Endothelial cell of umbilical vein (primary cell): ENCODE data around the gene MCU.

Experiments used
- CTCF ChIP-seq, 2 donors: IDR thresholded peaks; 1 replicate in 1 of 2; 2 replicates in 1 of 2; pipeline ENCODE4 v1.5.1; 2011; ENCODE audit warnings: low read length in 2 of 2, mild to moderate bottlenecking in 2 of 2, moderate library complexity in 2 of 2, control low read depth in 1 of 2, inconsistent platforms in 1 of 2, low read depth in 1 of 2; ENCODE audit not compliant: insufficient read depth in 1 of 2; ENCODE audit errors: extremely low read depth in 1 of 2
- EZH2 ChIP-seq: IDR thresholded peaks from 2 replicates; pipeline ENCODE4 v1.6.1; 2012; ENCODE audit warnings: borderline replicate concordance, low read depth, mild to moderate bottlenecking, moderate library complexity, low read length, inconsistent platforms; ENCODE audit not compliant: severe bottlenecking
- FOS ChIP-seq: IDR thresholded peaks from 2 replicates; pipeline ENCODE4 v1.6.1; 2011; ENCODE audit warnings: mild to moderate bottlenecking, low read length, moderate library complexity, borderline replicate concordance; ENCODE audit not compliant: insufficient read depth
- GATA2 ChIP-seq: IDR thresholded peaks from 2 replicates; pipeline ENCODE4 v1.7.0; 2011; ENCODE audit warnings: low read depth, mild to moderate bottlenecking, moderate library complexity, mixed read lengths, low read length; ENCODE audit not compliant: insufficient read length, insufficient read depth
- MAX ChIP-seq: IDR thresholded peaks from 2 replicates; pipeline ENCODE4 v1.6.1; 2011; ENCODE audit not compliant: insufficient read depth, insufficient read length
- MYC ChIP-seq: IDR thresholded peaks from one replicate; pipeline ENCODE4 v1.6.1; 2011; ENCODE audit warnings: mild to moderate bottlenecking, low read depth, low read length
- POLR2A ChIP-seq: IDR thresholded peaks from 2 replicates; pipeline ENCODE4 v1.6.1; 2012; ENCODE audit warnings: low read depth, mild to moderate bottlenecking, control low read depth, low read length
- POLR2AphosphoS5 ChIP-seq: IDR thresholded peaks from 2 replicates; pipeline ENCODE4 v1.6.1; 2012; ENCODE audit warnings: low read depth, mild to moderate bottlenecking, control low read depth, low read length, moderate library complexity; ENCODE audit not compliant: insufficient read depth

GRCh38 chr10:72846238-72846637 is 154.3 kb downstream of the MCU start:
- TF ChIP-seq CTCF (IDR thresholded peaks at IDR 0.05; ENCODE audit: extremely low read depth in 1 of 2, insufficient read depth in 1 of 2, low read depth in 1 of 2, low read length in 2 of 2) (no peak), EZH2 (no peak), FOS (no peak), POLR2AphosphoS5 (no peak), POLR2A (no peak), MAX (no peak), MYC (no peak), GATA2 (no peak)
